NB4 (cell line): ENCODE data around the gene IL24.

Experiments used
- TF ChIP-seq, protein P1 (sequence below): IDR thresholded peaks from 2 replicates; pipeline ENCODE4 v1.6.1; 2011; ENCODE audit warnings: low read depth, low read length
- TF ChIP-seq, protein P2 (sequence below): IDR thresholded peaks from one replicate; pipeline ENCODE4 v1.5.1; 2012; ENCODE audit warnings: low read depth, low read length

DNA sequence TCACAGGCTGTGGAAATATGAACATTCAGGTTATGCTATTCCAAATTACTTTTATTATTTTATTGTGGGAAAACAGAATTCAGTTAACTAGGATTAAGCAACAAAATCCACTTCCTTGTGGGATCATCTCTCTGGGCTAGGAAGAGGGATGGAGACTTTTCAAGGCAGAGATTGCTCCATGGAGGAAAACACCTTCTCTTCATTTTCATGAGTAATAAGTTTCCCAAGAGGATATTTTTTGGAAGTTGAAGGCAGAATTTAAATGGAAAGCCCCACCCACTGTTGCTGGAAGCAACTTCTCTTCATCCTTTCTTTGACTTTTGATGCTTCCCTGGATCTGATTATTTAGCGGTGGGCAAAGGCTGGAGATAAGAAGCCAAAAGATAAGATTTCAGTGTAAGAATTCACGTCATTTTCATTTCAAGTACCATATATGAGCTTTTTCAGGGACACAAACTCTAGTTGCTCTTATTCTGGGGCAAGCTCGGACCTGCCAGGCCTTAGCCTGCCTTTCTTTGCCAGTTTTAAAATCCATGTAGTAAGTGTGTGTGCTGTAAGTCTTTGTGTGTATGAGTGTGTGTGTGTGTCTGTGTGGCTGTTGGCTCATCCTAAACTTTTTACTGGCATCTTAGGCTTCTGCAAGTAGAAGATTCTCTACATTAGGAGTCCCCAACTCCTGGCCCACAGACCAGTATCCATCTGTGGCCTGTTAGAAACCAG is 11.7 kb upstream of the IL24 start:
- TF ChIP-seq, protein P1, sequence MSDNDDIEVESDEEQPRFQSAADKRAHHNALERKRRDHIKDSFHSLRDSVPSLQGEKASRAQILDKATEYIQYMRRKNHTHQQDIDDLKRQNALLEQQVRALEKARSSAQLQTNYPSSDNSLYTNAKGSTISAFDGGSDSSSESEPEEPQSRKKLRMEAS: no peak
- TF ChIP-seq, protein P2, sequence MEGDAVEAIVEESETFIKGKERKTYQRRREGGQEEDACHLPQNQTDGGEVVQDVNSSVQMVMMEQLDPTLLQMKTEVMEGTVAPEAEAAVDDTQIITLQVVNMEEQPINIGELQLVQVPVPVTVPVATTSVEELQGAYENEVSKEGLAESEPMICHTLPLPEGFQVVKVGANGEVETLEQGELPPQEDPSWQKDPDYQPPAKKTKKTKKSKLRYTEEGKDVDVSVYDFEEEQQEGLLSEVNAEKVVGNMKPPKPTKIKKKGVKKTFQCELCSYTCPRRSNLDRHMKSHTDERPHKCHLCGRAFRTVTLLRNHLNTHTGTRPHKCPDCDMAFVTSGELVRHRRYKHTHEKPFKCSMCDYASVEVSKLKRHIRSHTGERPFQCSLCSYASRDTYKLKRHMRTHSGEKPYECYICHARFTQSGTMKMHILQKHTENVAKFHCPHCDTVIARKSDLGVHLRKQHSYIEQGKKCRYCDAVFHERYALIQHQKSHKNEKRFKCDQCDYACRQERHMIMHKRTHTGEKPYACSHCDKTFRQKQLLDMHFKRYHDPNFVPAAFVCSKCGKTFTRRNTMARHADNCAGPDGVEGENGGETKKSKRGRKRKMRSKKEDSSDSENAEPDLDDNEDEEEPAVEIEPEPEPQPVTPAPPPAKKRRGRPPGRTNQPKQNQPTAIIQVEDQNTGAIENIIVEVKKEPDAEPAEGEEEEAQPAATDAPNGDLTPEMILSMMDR: no peak
